Endothelial cell of umbilical vein (primary cell): Measurements from ENCODE around the gene ARHGEF28. TPM values are rescaled to one million over a fixed set of nuclear protein-coding genes. Genes with fewer than 3 reads are reported as not detected.

ENCODE experiments used
- BruUV-seq: library from RNA; stranded (reverse); fragments of 400-500 nt; replicated peaks from 2 replicates; lab custom pipeline; 2021; lab: Mats Ljungman, UMichigan
- CTCF ChIA-PET: fragments of 300-600, 350-600 bp; sonication (Branson Sonifier 250); formaldehyde crosslinking; loops from one replicate; lab custom pipeline; 2021; ENCODE audit warnings: antibody characterized with exemption, inconsistent platforms; lab: Charles Lee
- POLR2A ChIA-PET: fragments of 300-600, 350-600 bp; sonication (Branson Sonifier 250); formaldehyde crosslinking; loops from one replicate; lab custom pipeline; 2021; ENCODE audit warnings: antibody characterized with exemption, inconsistent platforms; lab: Charles Lee
- DNase-seq: peaks from one replicate; pipeline ENCODE4 v3.0.0-alpha.2; 2011; ENCODE audit warnings: low read depth, low spot score
- FAIRE-seq: peaks from 2 replicates; lab custom pipeline; 2011; peaks lifted over from hg19 to GRCh38; lab: Jason Lieb, UNC
- H2AFZ ChIP-seq: 2 replicates; pipeline ENCODE4 v1.6.0; 2012; ENCODE audit warnings: low read depth, low read length, control low read depth, inconsistent platforms
- H3K27ac ChIP-seq: 2 replicates; pipeline ENCODE4 v1.5.1; 2011; ENCODE audit warnings: low read depth, mild to moderate bottlenecking, control low read depth, low read length, moderate library complexity; ENCODE audit not compliant: insufficient read depth
- H3K27me3 ChIP-seq, 2 experiments: 2 replicates each; pipeline versions ENCODE4 v1.6.0 to v1.6.1; 2011; ENCODE audit warnings: low read length in 2 of 2, mixed read lengths in 1 of 2; ENCODE audit not compliant: control insufficient read depth in 2 of 2, insufficient read depth in 2 of 2
- H3K36me3 ChIP-seq, 2 experiments: 2 replicates in 1 of 2; 3 replicates in 1 of 2; pipeline ENCODE4 v1.5.1; 2011; ENCODE audit warnings: low read length in 2 of 2, mild to moderate bottlenecking in 1 of 2, moderate library complexity in 1 of 2; ENCODE audit not compliant: control insufficient read depth in 2 of 2, insufficient read depth in 2 of 2; ENCODE audit errors: extremely low read depth in 1 of 2
- H3K4me1 ChIP-seq: 3 replicates; pipeline ENCODE4 v1.5.1; 2011; ENCODE audit warnings: mild to moderate bottlenecking, low read length; ENCODE audit not compliant: control insufficient read depth, insufficient read depth; ENCODE audit errors: extremely low read depth
- H3K4me2 ChIP-seq: 2 replicates; pipeline ENCODE4 v1.6.1; 2011; ENCODE audit warnings: low read length, control low read depth, mixed read lengths; ENCODE audit not compliant: insufficient read depth
- H3K4me3 ChIP-seq, 3 experiments: fragments of 200-600 bp in 1 of 3; sonication (generic), shearing (Covaris generic) in 1 of 3; replicated peaks in 1 of 3; 2 replicates each; pipeline ENCODE4 v1.5.1; 2011 to 2016; ENCODE audit warnings: control low read depth in 3 of 3, low read length in 3 of 3, mild to moderate bottlenecking in 2 of 3, inconsistent platforms in 1 of 3, low read depth in 1 of 3, moderate library complexity in 1 of 3; ENCODE audit not compliant: insufficient read depth in 1 of 3
- H3K79me2 ChIP-seq: 2 replicates; pipeline ENCODE4 v1.6.0; 2012; ENCODE audit warnings: low read length, inconsistent platforms; ENCODE audit not compliant: control insufficient read depth, insufficient read depth
- H3K9ac ChIP-seq: replicated peaks from 2 replicates; pipeline ENCODE3; 2011; ENCODE audit warnings: low read length, control low read depth; ENCODE audit not compliant: insufficient read depth; ENCODE audit errors: extremely low read depth
- H3K9me1 ChIP-seq: replicated peaks from 3 replicates; pipeline ENCODE4 v1.6.0; 2011; ENCODE audit warnings: mild to moderate bottlenecking, low read length; ENCODE audit not compliant: control insufficient read depth, insufficient read depth; ENCODE audit errors: extremely low read depth
- H3K9me3 ChIP-seq: replicated peaks from 2 replicates; pipeline ENCODE4 v1.5.1; 2012; ENCODE audit warnings: low read length, inconsistent platforms; ENCODE audit not compliant: control insufficient read depth, insufficient read depth
- H4K20me1 ChIP-seq: replicated peaks from 2 replicates; pipeline ENCODE3; 2011; ENCODE audit warnings: mild to moderate bottlenecking, low read length; ENCODE audit not compliant: control insufficient read depth, insufficient read depth; ENCODE audit errors: extremely low read depth
- EZH2 ChIP-seq: IDR thresholded peaks from 2 replicates; pipeline ENCODE4 v1.6.1; 2012; ENCODE audit warnings: borderline replicate concordance, low read depth, mild to moderate bottlenecking, moderate library complexity, low read length, inconsistent platforms; ENCODE audit not compliant: severe bottlenecking
- FOS ChIP-seq: IDR thresholded peaks from 2 replicates; pipeline ENCODE4 v1.6.1; 2011; ENCODE audit warnings: mild to moderate bottlenecking, low read length, moderate library complexity, borderline replicate concordance; ENCODE audit not compliant: insufficient read depth
- GATA2 ChIP-seq: IDR thresholded peaks from 2 replicates; pipeline ENCODE4 v1.7.0; 2011; ENCODE audit warnings: low read depth, mild to moderate bottlenecking, moderate library complexity, mixed read lengths, low read length; ENCODE audit not compliant: insufficient read length, insufficient read depth
- JUN ChIP-seq: IDR thresholded peaks from 2 replicates; pipeline ENCODE4 v1.6.1; 2011; ENCODE audit warnings: borderline replicate concordance, low read depth; ENCODE audit not compliant: insufficient read length, insufficient read depth
- MYC ChIP-seq: IDR thresholded peaks from one replicate; pipeline ENCODE4 v1.6.1; 2011; ENCODE audit warnings: mild to moderate bottlenecking, low read depth, low read length
- POLR2A ChIP-seq: IDR thresholded peaks from 2 replicates; pipeline ENCODE4 v1.6.1; 2012; ENCODE audit warnings: low read depth, mild to moderate bottlenecking, control low read depth, low read length
- POLR2AphosphoS5 ChIP-seq: IDR thresholded peaks from 2 replicates; pipeline ENCODE4 v1.6.1; 2012; ENCODE audit warnings: low read depth, mild to moderate bottlenecking, control low read depth, low read length, moderate library complexity; ENCODE audit not compliant: insufficient read depth
- dilution Hi-C: fragments of 300-500 bp; cut with MboI; formaldehyde crosslinking; loops from one replicate; pipeline ENCODE4 v1.15.0; 2019; ENCODE audit warnings: low sequenced_read_pairs; ENCODE audit not compliant: extremely low pct_ligation_motif_present
- intact Hi-C: fragments of 100-400 bp; cut with micrococcal nuclease; formaldehyde crosslinking; loops from one replicate; pipeline ENCODE4 v1.10.0; 2022
- polyA plus RNA-seq, 4 experiments: library from polyadenylated mRNA; depleted of rRNA in 3 of 4; stranded (reverse) in 3 of 4; unstranded in 1 of 4; fragments of >200 nt; gene quantifications; 2 replicates each; pipeline versions ENCODE4 v1.2.1 to v1.2.3, GENCODE V29; 2011 to 2012; ENCODE audit warnings: missing spikeins in 1 of 4
- total RNA-seq: library from RNA; stranded (reverse); gene quantifications from 2 replicates; pipeline ENCODE4 v1.2.3, GENCODE V29; 2021
- TF ChIP-seq, protein P1 (sequence below), 2 donors: IDR thresholded peaks; 1 replicate in 1 of 2; 2 replicates in 1 of 2; pipeline ENCODE4 v1.5.1; 2011; ENCODE audit warnings: low read length in 2 of 2, mild to moderate bottlenecking in 2 of 2, moderate library complexity in 2 of 2, control low read depth in 1 of 2, inconsistent platforms in 1 of 2, low read depth in 1 of 2; ENCODE audit not compliant: insufficient read depth in 1 of 2; ENCODE audit errors: extremely low read depth in 1 of 2
- TF ChIP-seq, protein P2 (sequence below): IDR thresholded peaks from 2 replicates; pipeline ENCODE4 v1.6.1; 2011; ENCODE audit not compliant: insufficient read depth, insufficient read length

ARHGEF28 gene
- total and polyA plus RNA-seq, 2 donors (not counting 3 experiments of a cell fraction or from before 2014, with no cell fraction given): 29.5 to 108 TPM

DNA sequence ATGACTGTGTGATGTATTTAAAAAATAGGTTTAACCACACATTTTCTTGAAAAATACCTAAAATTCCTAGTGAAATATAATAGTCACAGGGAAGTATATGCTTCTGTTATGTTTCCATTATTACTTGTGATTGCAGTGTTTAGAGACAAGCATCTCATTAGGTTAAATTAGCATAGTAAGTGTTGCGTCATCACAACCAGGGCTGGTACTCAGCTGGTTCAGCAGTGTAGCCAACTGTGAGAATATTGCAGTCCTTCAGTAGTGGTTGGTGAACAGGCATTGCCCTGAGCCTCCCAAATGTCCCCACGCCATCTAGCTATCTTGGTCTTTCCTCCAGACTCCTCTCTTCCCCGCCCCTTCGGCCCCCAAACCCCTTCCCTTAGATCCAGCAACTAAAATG lies 261.7 kb downstream of the ARHGEF28 start:
- Histone ChIP-seq H3K9me1 (no peaks in the 10 kb centered on the region), H4K20me1 (no peaks in the 10 kb centered on the region), H3K4me3 (no peak overlapping the region), H3K4me2 (no peak overlapping the region), H3K9ac (no peak overlapping the region), H3K36me3 (peaks cover 38 to 47% of the 10 kb centered on the region in 2 experiments), H3K79me2 (no peaks in the 10 kb centered on the region), H2AFZ (no peak overlapping the region), H3K27ac (no peak overlapping the region), H3K4me1 (no peaks in the 10 kb centered on the region), H3K9me3 (no peaks in the 10 kb centered on the region), H3K27me3 (no peaks in the 10 kb centered on the region)
- ChIA-PET CTCF (interaction anchor here (1.6 kb wide), 1 partner anchor 14 kb away, joined by 6 read pairs; no protein-coding TSS in a partner anchor), POLR2A (no interaction called here)
- TF ChIP-seq, protein P1, sequence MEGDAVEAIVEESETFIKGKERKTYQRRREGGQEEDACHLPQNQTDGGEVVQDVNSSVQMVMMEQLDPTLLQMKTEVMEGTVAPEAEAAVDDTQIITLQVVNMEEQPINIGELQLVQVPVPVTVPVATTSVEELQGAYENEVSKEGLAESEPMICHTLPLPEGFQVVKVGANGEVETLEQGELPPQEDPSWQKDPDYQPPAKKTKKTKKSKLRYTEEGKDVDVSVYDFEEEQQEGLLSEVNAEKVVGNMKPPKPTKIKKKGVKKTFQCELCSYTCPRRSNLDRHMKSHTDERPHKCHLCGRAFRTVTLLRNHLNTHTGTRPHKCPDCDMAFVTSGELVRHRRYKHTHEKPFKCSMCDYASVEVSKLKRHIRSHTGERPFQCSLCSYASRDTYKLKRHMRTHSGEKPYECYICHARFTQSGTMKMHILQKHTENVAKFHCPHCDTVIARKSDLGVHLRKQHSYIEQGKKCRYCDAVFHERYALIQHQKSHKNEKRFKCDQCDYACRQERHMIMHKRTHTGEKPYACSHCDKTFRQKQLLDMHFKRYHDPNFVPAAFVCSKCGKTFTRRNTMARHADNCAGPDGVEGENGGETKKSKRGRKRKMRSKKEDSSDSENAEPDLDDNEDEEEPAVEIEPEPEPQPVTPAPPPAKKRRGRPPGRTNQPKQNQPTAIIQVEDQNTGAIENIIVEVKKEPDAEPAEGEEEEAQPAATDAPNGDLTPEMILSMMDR (IDR thresholded peaks at IDR 0.05; ENCODE audit: extremely low read depth in 1 of 2, insufficient read depth in 1 of 2, low read depth in 1 of 2, low read length in 2 of 2): no peak
- TF ChIP-seq FOS (no peak), GATA2 (no peak), POLR2AphosphoS5 (no peak)
- dilution Hi-C loops (no loop called here), intact Hi-C loops (no loop called here)
- no TSS peak for BruUV-seq
- no peak for DNase-seq
- no peak for FAIRE-seq

DNA sequence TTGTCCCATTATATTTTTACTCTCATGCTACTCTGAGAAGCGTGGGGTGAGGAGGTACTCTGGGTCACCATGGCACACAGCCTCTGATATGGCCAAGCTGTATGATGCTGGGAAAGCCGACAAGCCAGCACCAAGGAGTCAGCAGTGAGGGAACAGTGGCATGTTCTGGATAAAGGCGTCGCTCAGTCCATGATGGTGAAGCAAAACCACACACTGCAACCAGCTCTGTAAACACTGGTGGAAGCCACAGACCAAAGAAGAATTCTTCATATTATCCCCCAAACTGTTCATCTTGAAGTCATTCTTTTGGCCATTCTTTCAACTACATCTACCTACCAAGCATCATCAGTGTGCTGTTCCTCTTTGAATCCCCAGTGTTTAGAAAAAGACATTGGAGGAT lies 264.6 kb downstream of the ARHGEF28 start:
- CTCF ChIA-PET: no interaction called here
- no TSS peak for BruUV-seq
- FAIRE-seq: peak; percentile 28

More for the DNA sequence above, 264.6 kb downstream of the ARHGEF28 start:
- H3K9me3 ChIP-seq: no peaks in the 10 kb centered on the region
- dilution Hi-C loops (no loop called here), intact Hi-C loops (no loop called here)
- H3K27me3 ChIP-seq: no peaks in the 10 kb centered on the region
- no peaks in the 10 kb centered on the region for H4K20me1 ChIP-seq
- H3K79me2 ChIP-seq: no peaks in the 10 kb centered on the region
- no peak overlapping the region for H3K9ac ChIP-seq
- H2AFZ ChIP-seq: no peak overlapping the region
- no peak for DNase-seq
- no peaks in the 10 kb centered on the region for H3K9me1 ChIP-seq
- TF ChIP-seq POLR2A (no peak), MYC (no peak), GATA2 (no peak), EZH2 (no peak), JUN (no peak), POLR2AphosphoS5 (no peak), FOS (no peak)
- TF ChIP-seq, protein P2, sequence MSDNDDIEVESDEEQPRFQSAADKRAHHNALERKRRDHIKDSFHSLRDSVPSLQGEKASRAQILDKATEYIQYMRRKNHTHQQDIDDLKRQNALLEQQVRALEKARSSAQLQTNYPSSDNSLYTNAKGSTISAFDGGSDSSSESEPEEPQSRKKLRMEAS: no peak
- TF ChIP-seq, protein P1 (IDR thresholded peaks at IDR 0.05; ENCODE audit: extremely low read depth in 1 of 2, insufficient read depth in 1 of 2, low read depth in 1 of 2, low read length in 2 of 2): no peak
- POLR2A ChIA-PET: no interaction called here
- peaks cover 48 to 56% of the 10 kb centered on the region in 2 experiments for H3K36me3 ChIP-seq
- H3K4me1 ChIP-seq: no peaks in the 10 kb centered on the region
- H3K27ac ChIP-seq: no peak overlapping the region
- H3K4me2 ChIP-seq: no peak overlapping the region
- no peak overlapping the region for H3K4me3 ChIP-seq
